HG03439 (cell line): ENCODE data around the gene CDC34.
A peak's percentile ranks its signal among the peaks of the same experiment; 100 is the strongest.

Experiments
- ATAC-seq: cut with Tn5 transposase; IDR thresholded peaks from one replicate; pipeline ENCODE4 v1.9.1; 2021; ENCODE audit warnings: mild to moderate bottlenecking, moderate library complexity; ENCODE audit not compliant: unreplicated experiment

CDC34 gene

DNA sequence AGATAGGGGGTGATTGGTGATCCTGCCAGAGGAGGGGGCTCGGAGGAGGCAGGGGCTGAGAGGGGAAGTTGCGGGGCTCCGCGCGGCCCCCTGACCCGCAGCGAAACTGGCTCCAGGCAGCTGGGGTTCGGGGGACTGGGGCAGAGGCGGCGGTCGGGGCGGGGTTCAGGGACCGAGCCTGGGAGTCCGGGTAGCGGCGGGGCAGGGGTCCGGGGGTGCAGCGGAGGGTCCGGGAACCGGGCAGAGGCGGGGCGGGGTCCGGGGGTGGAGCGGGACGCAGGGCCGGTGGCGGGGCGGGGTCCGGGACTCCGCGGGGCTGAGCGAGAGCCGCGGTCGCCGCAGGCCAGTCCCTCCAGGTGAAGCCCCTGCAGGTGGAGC, 34.1 kb upstream of the CDC34 start:
- no peak for ATAC-seq

DNA sequence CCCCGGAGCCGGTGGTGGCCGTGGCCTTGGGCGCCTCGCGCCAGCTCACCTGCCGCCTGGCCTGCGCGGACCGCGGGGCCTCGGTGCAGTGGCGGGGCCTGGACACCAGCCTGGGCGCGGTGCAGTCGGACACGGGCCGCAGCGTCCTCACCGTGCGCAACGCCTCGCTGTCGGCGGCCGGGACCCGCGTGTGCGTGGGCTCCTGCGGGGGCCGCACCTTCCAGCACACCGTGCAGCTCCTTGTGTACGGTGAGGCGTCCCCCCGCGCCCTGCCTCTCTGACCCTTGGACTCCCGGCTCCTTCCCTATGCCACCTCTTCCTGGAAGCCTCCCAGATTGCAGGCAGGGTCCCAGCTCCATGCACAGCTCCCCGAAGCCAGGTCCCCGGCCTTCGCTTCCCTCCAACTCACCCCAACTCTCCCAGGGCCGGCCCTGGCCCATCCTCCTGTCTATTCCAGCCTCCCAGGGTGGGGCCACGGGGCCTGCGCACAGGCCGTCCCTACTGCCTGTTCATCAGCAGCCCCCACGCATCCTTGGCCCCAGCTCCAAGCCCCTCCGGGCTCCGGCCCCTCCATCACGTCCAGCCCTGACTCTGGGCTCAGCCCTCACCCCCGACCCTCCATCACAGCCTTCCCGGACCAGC, 33.6 kb upstream of the CDC34 start:
- no peak for ATAC-seq

DNA sequence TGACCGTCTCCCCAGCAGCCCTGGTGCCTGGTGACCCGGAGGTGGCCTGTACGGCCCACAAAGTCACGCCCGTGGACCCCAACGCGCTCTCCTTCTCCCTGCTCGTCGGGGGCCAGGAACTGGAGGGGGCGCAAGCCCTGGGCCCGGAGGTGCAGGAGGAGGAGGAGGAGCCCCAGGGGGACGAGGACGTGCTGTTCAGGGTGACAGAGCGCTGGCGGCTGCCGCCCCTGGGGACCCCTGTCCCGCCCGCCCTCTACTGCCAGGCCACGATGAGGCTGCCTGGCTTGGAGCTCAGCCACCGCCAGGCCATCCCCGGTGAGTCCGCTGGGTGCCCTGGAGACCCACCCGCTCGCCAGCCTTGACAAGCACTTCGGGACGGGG, 33.1 kb upstream of the CDC34 start:
- ATAC-seq = no peak

GRCh38 chr19:498977-499623, 32.5 kb upstream of the CDC34 start:
- ATAC-seq = no peak

GRCh38 chr19:501646-502045, 29.9 kb upstream of the CDC34 start:
- ATAC-seq = no peak

DNA sequence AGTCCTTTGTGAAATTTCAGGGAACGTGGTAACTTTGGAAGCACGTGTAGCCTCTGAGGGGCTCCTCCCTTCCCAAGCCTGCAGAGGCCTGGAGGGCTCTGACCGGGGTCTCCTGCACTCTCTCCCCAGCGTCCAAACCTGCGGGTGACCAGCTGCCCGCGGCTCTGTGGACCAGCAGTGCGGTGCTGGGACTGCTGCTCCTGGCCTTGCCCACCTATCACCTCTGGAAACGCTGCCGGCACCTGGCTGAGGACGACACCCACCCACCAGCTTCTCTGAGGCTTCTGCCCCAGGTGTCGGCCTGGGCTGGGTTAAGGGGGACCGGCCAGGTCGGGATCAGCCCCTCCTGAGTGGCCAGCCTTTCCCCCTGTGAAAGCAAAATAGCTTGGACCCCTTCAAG, 26.9 kb upstream of the CDC34 start:
- ATAC-seq = no peak

DNA sequence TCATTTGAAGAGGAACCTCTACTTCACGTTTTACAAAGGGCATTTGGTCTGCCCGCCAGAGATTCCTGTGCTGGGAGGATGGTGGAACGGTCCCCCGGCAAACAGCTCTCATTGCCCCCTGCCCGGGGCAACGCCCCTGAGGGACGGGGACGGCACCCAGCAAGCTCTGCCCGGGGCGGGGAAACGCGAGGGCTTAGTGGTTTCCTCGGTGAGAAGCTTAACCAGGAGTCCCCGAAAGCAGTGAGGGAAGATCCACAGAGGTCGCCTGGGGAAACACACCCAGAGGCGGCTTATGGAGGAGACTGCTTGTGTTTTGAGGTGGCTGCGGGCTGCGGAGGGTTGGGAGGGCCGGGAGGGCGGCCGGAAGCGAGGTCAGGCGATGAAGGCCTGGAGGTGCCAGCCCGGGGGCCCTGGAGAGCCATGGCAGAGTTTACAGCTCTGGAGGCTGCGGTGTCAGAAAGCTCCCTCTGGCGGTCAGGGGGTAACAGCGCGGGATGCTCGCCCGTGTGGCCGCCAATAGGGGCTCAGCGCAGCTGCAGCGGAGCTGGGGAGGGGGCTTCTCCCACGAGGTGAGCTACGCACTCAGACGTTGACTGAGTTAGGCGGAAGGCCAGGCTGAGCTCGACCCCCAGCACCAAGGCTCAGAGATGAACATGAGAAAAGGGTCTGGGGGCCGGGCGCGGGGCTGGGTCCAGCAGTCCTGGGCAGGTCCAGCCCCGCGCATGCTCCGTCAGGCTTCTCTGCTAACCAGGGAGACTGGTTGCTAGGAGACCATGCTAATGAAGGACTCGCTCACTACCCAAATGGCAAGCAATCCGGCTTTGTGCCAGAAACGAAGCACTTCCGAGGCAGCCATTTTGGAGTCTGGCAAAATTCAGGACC, 24.9 kb upstream of the CDC34 start:
- peak; percentile 73 for ATAC-seq

DNA sequence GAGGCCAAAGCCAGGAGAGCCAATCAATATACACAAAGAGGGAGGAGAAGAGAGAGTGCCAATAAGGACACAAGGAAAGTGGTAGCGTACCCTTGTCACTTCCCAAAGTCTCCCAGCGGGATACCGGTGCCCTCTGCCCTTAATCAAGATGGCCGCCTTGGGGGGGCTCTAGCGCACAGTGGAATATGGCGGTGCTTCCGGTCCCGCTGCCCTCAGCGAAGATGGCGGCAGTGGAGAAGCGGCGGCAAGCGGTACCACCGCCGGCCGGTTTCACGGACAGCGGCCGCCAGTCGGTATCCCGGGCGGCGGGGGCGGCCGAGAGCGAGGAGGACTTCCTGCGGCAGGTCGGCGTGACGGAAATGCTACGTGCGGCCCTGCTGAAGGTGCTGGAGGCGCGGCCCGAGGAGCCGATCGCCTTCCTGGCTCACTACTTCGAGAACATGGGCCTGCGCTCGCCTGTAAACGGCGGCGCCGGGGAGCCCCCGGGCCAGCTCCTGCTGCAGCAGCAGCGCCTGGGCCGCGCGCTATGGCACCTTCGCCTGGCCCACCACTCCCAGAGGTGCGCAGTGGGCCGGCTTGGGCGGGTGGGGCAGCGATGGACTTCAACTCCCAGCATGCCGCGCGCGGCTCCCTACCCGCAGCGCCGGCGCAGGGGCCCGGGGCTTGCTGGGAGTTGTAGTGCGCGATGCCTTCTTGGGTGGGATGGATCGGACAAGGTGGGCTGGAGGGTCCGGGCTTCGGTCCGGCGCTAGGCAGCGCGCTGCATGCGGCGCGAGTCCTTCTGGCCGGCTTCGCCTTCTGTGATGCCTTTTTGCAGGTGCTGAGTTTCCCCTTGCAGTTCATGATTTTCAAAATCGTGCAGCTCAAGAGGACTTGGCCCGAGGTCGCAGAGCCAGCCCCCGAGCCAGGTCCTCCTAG, 24.0 kb upstream of the CDC34 start, which contains the start of gene TPGS1:
Gene TPGS1 (plus strand): TSS at position 212 of the 918 bp plus-strand sequence. CDS start 10 bp downstream, at position 222.
- peak; percentile 49 for ATAC-seq

DNA sequence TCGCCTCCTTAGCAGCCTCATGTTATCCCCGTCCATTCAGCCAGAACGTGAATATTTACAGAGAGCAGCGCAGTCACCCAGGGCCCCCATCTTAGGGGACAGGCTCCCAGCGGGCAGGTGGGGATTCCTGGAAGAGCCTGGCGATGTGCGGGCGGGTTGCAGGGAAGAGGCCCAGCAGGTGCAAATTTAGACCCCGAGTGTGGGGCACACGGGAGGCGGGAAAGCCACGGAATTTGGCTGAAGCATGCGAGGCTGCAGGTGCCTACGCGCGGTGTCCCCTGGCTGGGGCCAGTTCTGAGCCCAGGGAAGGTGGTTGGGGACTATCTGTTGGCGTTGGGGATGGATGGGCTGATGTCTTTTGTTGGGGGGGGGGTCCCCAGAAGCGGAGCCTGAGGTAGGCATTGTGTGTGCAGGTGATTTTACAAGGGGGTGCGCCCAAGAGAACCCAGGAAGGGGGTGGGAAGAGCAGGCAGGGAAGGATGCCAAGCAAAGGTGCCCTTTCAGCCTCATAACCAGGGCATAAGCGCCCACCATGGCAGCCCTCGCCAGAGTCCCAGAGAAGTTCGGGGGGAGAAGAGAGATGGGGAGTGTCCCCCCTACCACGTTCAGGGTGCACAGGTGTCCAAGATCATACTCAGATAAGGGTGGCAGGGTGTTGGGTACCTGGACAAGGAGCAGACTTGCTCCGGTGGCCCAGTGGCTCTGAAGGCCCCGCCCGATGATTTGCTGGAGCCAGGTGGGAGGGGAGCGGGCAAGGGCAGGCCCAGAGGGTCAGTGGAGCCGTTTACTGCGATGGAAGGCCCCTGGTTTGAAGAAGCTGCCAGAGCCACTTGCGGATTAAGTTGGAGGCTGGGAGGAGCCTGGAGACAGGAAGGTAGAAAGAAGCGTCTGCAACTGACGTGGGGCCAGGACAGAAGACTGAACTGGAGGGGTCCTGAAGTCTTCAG, 23.1 kb upstream of the CDC34 start:
- ATAC-seq = no peak

GRCh38 chr19:510606-511100, 20.9 kb upstream of the CDC34 start:
- peak; percentile 21 for ATAC-seq

DNA sequence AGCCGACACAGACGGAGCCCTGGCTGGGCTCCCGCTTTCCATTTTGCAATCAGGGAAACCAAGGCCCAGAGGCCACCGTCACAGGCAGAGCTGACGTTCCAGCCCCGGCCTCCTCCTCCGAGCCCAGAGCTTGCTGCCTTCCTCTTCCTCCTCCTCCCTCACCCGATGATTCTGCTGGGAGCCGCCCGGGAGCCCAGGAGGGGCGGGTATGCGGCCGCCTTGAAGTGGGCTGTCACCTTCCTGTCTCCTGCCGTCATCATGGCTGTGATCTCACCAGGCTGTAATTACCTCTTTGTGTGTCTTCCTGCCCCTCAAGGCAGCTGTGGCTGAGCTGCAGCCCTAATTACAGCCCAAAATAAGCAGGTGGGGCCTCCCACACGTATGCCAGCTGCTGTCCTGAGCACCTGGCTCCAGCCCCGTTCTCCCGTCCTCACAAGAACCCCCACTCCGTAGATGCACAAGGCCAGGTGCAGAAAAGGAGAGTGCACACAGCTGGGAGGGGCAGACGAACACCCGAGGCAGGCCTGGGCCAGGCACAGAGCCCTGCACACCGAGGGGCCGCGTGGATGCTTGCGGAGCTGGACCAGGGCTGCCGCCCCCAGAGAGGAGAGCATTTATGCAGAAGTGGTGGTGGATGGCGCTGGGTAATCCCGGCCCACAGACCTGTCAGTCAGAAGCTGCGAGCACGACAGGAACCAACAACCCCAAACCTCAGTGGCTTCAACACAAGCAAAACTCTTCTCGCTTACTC, 20.3 kb upstream of the CDC34 start:
- no peak for ATAC-seq

GRCh38 chr19:512547-513365, 18.8 kb upstream of the CDC34 start:
- ATAC-seq = no peak

GRCh38 chr19:513368-514165, 18.0 kb upstream of the CDC34 start:
- ATAC-seq = no peak

- no peak for ATAC-seq
These were observed 17.3 kb upstream of the CDC34 start for GRCh38 chr19:514166-514663.

DNA sequence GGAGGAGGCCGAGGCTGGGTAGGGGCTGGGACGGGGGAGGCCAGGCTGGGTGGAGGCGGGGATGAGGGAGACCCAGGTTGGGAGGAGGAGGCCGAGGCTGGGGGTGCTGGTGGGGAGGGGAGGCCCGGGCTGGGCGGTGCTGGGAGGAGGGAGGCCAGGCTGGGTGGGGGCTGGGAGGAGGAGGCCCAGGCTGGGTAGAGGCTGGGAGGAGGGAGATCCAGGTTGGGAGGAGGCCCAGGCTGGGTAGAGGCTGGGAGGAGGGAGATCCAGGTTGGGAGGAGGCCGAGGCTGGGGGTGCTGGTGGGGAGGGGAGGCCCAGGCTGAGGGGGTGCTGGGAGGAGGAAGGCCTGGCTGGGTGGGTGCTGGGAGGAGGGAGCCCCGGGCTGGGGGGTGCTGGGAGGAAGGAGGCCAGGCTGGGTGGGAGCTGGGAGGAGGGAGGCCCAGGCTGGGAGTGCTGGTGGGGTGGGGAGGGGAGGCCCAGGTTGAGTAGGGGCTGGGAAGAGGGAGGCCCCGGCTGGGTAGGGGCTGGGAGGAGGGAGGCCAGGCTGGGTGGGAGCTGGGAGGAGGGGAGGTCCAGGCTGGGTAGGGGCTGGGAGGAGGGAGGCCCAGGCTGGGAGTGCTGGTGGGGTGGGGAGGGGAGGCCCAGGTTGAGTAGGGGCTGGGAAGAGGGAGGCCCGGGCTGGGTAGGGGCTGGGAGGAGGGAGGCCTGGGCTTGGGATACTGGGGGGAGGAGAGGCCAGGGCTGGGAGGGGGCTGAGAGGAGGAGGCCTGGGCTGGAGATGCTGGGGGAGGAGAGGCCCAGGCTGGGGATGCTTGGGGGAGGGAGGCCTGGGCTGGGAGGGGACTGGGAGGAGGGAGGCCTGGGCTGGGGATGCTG, 13.6 kb upstream of the CDC34 start:
- ATAC-seq = no peak
